Prostate gland (tissue), 2 donors: Measurements from ENCODE around the gene TMEM63C.

Experiments
- POLR2A ChIP-seq: fragments of 450-650 bp; IDR thresholded peaks from one replicate; pipeline ENCODE4 v1.6.1; 2016; ENCODE audit warnings: antibody characterized with exemption, mild to moderate bottlenecking
- TF ChIP-seq, protein P1 (sequence below), 4 experiments: fragments of 200-600 bp in 2 of 4; fragments of 450-650 bp in 2 of 4; sonication (generic) in 2 of 4; IDR thresholded peaks; 1 replicate in 3 of 4; 2 replicates in 1 of 4; pipeline ENCODE4 v1.5.1; 2016 to 2019; ENCODE audit warnings: antibody characterized with exemption in 4 of 4, mild to moderate bottlenecking in 2 of 4, moderate library complexity in 2 of 4

DNA sequence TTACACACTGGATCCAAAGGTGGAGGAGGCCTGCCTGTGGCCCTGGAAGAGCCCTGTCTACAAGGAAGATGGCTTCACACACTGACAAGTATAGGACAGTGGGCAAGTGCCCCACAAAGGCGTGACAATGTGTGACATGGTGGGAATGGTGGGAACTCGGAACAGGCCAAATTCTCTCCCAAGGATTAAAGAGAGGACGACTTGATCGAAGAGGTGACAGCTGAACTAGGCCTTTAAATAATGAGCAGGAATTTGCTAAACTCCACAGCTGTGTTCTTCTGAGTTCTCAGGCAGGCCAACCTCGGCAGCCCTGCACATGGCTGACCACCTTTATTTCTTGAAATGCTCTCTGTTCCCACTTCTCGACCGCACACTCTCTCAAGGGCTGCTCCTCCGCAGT, 115.3 kb downstream of the TMEM63C start:
- TF ChIP-seq, protein P1, sequence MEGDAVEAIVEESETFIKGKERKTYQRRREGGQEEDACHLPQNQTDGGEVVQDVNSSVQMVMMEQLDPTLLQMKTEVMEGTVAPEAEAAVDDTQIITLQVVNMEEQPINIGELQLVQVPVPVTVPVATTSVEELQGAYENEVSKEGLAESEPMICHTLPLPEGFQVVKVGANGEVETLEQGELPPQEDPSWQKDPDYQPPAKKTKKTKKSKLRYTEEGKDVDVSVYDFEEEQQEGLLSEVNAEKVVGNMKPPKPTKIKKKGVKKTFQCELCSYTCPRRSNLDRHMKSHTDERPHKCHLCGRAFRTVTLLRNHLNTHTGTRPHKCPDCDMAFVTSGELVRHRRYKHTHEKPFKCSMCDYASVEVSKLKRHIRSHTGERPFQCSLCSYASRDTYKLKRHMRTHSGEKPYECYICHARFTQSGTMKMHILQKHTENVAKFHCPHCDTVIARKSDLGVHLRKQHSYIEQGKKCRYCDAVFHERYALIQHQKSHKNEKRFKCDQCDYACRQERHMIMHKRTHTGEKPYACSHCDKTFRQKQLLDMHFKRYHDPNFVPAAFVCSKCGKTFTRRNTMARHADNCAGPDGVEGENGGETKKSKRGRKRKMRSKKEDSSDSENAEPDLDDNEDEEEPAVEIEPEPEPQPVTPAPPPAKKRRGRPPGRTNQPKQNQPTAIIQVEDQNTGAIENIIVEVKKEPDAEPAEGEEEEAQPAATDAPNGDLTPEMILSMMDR (IDR thresholded peaks at IDR 0.05), result no peak
- TF ChIP-seq POLR2A, result no peak
